Mucosa of rectum (tissue), 2 donors: ENCODE measurements around the gene GID8.

Experiments
- H3K27ac ChIP-seq, 2 donors: one replicate each; pipeline ENCODE4 v1.7.0; 2013; ENCODE audit warnings: inconsistent platforms in 2 of 2, low read depth in 2 of 2, low read length in 2 of 2
- H3K27me3 ChIP-seq, 2 donors: one replicate each; pipeline ENCODE4 v1.7.0; 2013; ENCODE audit warnings: low read length in 2 of 2; ENCODE audit not compliant: control insufficient read depth in 2 of 2, insufficient read depth in 2 of 2
- H3K36me3 ChIP-seq, 2 donors: one replicate each; pipeline ENCODE4 v1.7.0; 2013; ENCODE audit warnings: low read length in 2 of 2; ENCODE audit not compliant: control insufficient read depth in 2 of 2, insufficient read depth in 2 of 2
- H3K4me1 ChIP-seq, 2 donors: one replicate each; pipeline ENCODE4 v1.7.0; 2013; ENCODE audit warnings: low read length in 2 of 2, mild to moderate bottlenecking in 1 of 2; ENCODE audit not compliant: control insufficient read depth in 2 of 2, insufficient read depth in 2 of 2
- H3K4me3 ChIP-seq, 2 donors: one replicate each; pipeline ENCODE4 v1.7.0; 2013; ENCODE audit warnings: low read length in 2 of 2
- H3K9ac ChIP-seq, 2 donors: one replicate each; pipeline ENCODE4 v1.7.0; 2013; ENCODE audit warnings: low read length in 2 of 2, low read depth in 1 of 2, mild to moderate bottlenecking in 1 of 2
- H3K9me3 ChIP-seq, 2 donors: one replicate each; pipeline ENCODE4 v1.7.0; 2013; ENCODE audit warnings: low read length in 2 of 2; ENCODE audit not compliant: control insufficient read depth in 2 of 2
- donor health status: healthy.
- donor health status: Normal muscosa, but diverticular disease.

The GID8 gene

GRCh38 chr20:62927128-62927705 lies 10.7 kb upstream of the GID8 start:
- H3K36me3 ChIP-seq, result no peaks in the 10 kb centered on the region
- no peaks in the 10 kb centered on the region for H3K27me3 ChIP-seq
- H3K9ac ChIP-seq, result peak overlapping the region in 1 of 2 donors; percentile 91
- H3K4me3 ChIP-seq, result peak overlapping the region; percentile 83 to 91
- H3K4me1 ChIP-seq, result peaks cover 48 to 49% of the 10 kb centered on the region in 2 donors
- H3K9me3 ChIP-seq, result no peaks in the 10 kb centered on the region
- H3K27ac ChIP-seq, result peak overlapping the region; percentile 93 to 97

- H3K27ac ChIP-seq, result peak overlapping the region; percentile 86 to 89
- H3K9me3 ChIP-seq, result no peaks in the 10 kb centered on the region
- H3K4me3 ChIP-seq, result peak overlapping the region; percentile 63 to 70
- no peaks in the 10 kb centered on the region for H3K36me3 ChIP-seq
- H3K4me1 ChIP-seq, result peaks cover 36 to 37% of the 10 kb centered on the region in 2 donors
- H3K9ac ChIP-seq, result peak overlapping the region; percentile 63 to 88
- H3K27me3 ChIP-seq, result no peaks in the 10 kb centered on the region
Observed at GRCh38 chr20:62928246-62928939, 9.6 kb upstream of the GID8 start.

GRCh38 chr20:62929051-62929538 lies 8.9 kb upstream of the GID8 start:
- no peaks in the 10 kb centered on the region for H3K36me3 ChIP-seq
- H3K4me1 ChIP-seq, result peaks cover 30 to 31% of the 10 kb centered on the region in 2 donors
- H3K4me3 ChIP-seq, result peak overlapping the region; percentile 63 to 70
- peak overlapping the region; percentile 63 to 88 for H3K9ac ChIP-seq
- H3K27ac ChIP-seq, result peak overlapping the region; percentile 86 to 89
- H3K27me3 ChIP-seq, result no peaks in the 10 kb centered on the region
- no peaks in the 10 kb centered on the region for H3K9me3 ChIP-seq

- no peaks in the 10 kb centered on the region for H3K9me3 ChIP-seq
- no peak overlapping the region for H3K9ac ChIP-seq
- peaks cover 0 to 11% of the 10 kb centered on the region in 2 donors for H3K36me3 ChIP-seq
- no peak overlapping the region for H3K27ac ChIP-seq
- H3K4me3 ChIP-seq, result no peak overlapping the region
- no peaks in the 10 kb centered on the region for H3K27me3 ChIP-seq
- H3K4me1 ChIP-seq, result peaks cover 22 to 27% of the 10 kb centered on the region in 2 donors
Observed at GRCh38 chr20:62931464-62931863, 6.5 kb upstream of the GID8 start.

- no peak overlapping the region for H3K9ac ChIP-seq
- no peaks in the 10 kb centered on the region for H3K9me3 ChIP-seq
- peaks cover 9 to 12% of the 10 kb centered on the region in 2 donors for H3K4me1 ChIP-seq
- H3K4me3 ChIP-seq, result no peak overlapping the region
- no peak overlapping the region for H3K27ac ChIP-seq
- peaks cover 0 to 11% of the 10 kb centered on the region in 2 donors for H3K36me3 ChIP-seq
- H3K27me3 ChIP-seq, result no peaks in the 10 kb centered on the region
Observed at GRCh38 chr20:62933966-62934365, 4.0 kb upstream of the GID8 start.

- H3K4me1 ChIP-seq, result peaks cover 14 to 20% of the 10 kb centered on the region in 2 donors
- H3K36me3 ChIP-seq, result peaks cover 0 to 11% of the 10 kb centered on the region in 2 donors
- no peaks in the 10 kb centered on the region for H3K9me3 ChIP-seq
- H3K9ac ChIP-seq, result no peak overlapping the region
- H3K4me3 ChIP-seq, result no peak overlapping the region
- no peaks in the 10 kb centered on the region for H3K27me3 ChIP-seq
- no peak overlapping the region for H3K27ac ChIP-seq
Observed at GRCh38 chr20:62935204-62935967, 2.6 kb upstream of the GID8 start.

GRCh38 chr20:62935968-62936585 lies 1.9 kb upstream of the GID8 start:
- Histone ChIP-seq H3K27me3 (no peaks in the 10 kb centered on the region), H3K9me3 (no peaks in the 10 kb centered on the region), H3K4me1 (peaks cover 14 to 20% of the 10 kb centered on the region in 2 donors), H3K27ac (no peak overlapping the region), H3K4me3 (no peak overlapping the region), H3K9ac (no peak overlapping the region), H3K36me3 (peaks cover 0 to 11% of the 10 kb centered on the region in 2 donors)

GRCh38 chr20:62937268-62938104 lies 461 bp upstream of the GID8 start:
- no peaks in the 10 kb centered on the region for H3K27me3 ChIP-seq
- peak overlapping the region; percentile 92 to 96 for H3K9ac ChIP-seq
- H3K4me3 ChIP-seq, result peak overlapping the region; percentile 91 to 96
- H3K27ac ChIP-seq, result peak overlapping the region; percentile 89 to 92
- peaks cover 14 to 20% of the 10 kb centered on the region in 2 donors for H3K4me1 ChIP-seq
- H3K36me3 ChIP-seq, result peaks cover 9 to 14% of the 10 kb centered on the region in 2 donors
- H3K9me3 ChIP-seq, result no peaks in the 10 kb centered on the region

GRCh38 chr20:62940875-62941274 lies 2.9 kb downstream of the GID8 start:
- no peaks in the 10 kb centered on the region for H3K9me3 ChIP-seq
- peaks cover 35 to 36% of the 10 kb centered on the region in 2 donors for H3K36me3 ChIP-seq
- no peak overlapping the region for H3K9ac ChIP-seq
- H3K4me1 ChIP-seq, result peaks cover 12 to 18% of the 10 kb centered on the region in 2 donors
- no peak overlapping the region for H3K4me3 ChIP-seq
- H3K27me3 ChIP-seq, result no peaks in the 10 kb centered on the region
- no peak overlapping the region for H3K27ac ChIP-seq
